Neural cell (in vitro differentiated cells): ENCODE measurements around the gene TFDP2. TPM values are rescaled to one million over a fixed set of nuclear protein-coding genes. Genes with fewer than 3 reads are reported as not detected.

ENCODE experiments used
- H2AFZ ChIP-seq: fragments of 200-600, 300-800 bp; sonication (generic), shearing (Covaris generic); 2 replicates; pipeline ENCODE4 v1.6.0; 2014; ENCODE audit warnings: low read depth, mild to moderate bottlenecking, antibody characterized with exemption, low read length, moderate library complexity
- H3F3A ChIP-seq: fragments of 200-600 bp; shearing (Covaris generic); 2 replicates; pipeline ENCODE4 v1.6.1; 2016; ENCODE audit warnings: mild to moderate bottlenecking, moderate library complexity, mixed read lengths, antibody characterized with exemption, low read length; ENCODE audit not compliant: insufficient read depth, poor library complexity, severe bottlenecking
- H3K27ac ChIP-seq: fragments of 200-600, 300-800 bp; sonication (generic), shearing (Covaris generic); 2 replicates; pipeline ENCODE4 v1.5.1; 2014; ENCODE audit warnings: mild to moderate bottlenecking, low read length, moderate library complexity
- H3K27me3 ChIP-seq: fragments of 300-800, 200-600 bp; sonication (generic), shearing (Covaris generic); 2 replicates; pipeline ENCODE4 v1.6.0; 2014; ENCODE audit warnings: mild to moderate bottlenecking, low read depth, low read length, moderate library complexity; ENCODE audit not compliant: insufficient read depth
- H3K36me3 ChIP-seq: fragments of 300-800, 200-600 bp; sonication (generic), shearing (Covaris generic); 2 replicates; pipeline ENCODE4 v1.5.1; 2014; ENCODE audit warnings: mild to moderate bottlenecking, antibody characterized with exemption, low read length, moderate library complexity; ENCODE audit not compliant: insufficient read depth
- H3K4me2 ChIP-seq: fragments of 300-800, 200-600 bp; sonication (generic), shearing (Covaris generic); 2 replicates; pipeline ENCODE4 v1.6.0; 2014; ENCODE audit warnings: mild to moderate bottlenecking, low read length
- H3K4me3 ChIP-seq: fragments of 300-800, 200-600 bp; sonication (generic), shearing (Covaris generic); 2 replicates; pipeline ENCODE4 v1.5.1; 2014; ENCODE audit warnings: mild to moderate bottlenecking, low read length, moderate library complexity
- H3K79me2 ChIP-seq: fragments of 200-600 bp; shearing (Covaris generic); replicated peaks from 2 replicates; pipeline ENCODE4 v1.6.0; 2014; ENCODE audit warnings: mild to moderate bottlenecking, low read length, moderate library complexity; ENCODE audit not compliant: insufficient read depth
- H3K9ac ChIP-seq: fragments of 300-800, 200-600 bp; sonication (generic), shearing (Covaris generic); 2 replicates; pipeline ENCODE4 v1.6.1; 2016; ENCODE audit warnings: mild to moderate bottlenecking, low read length, mixed read lengths
- H3K9me2 ChIP-seq: fragments of 200-600 bp; shearing (Covaris generic); 2 replicates; pipeline ENCODE4 v1.6.1; 2016; ENCODE audit warnings: mild to moderate bottlenecking, low read length, mixed read lengths; ENCODE audit not compliant: insufficient read depth
- H3K9me3 ChIP-seq: fragments of 200-600, 300-800 bp; sonication (generic), shearing (Covaris generic); 2 replicates; pipeline ENCODE4 v1.6.1; 2016; ENCODE audit warnings: mild to moderate bottlenecking, mixed run types, low read length, moderate library complexity, mixed read lengths
- H4K20me1 ChIP-seq: fragments of 200-600 bp; shearing (Covaris generic); 2 replicates; pipeline ENCODE4 v1.6.1; 2016; ENCODE audit warnings: mild to moderate bottlenecking, mixed run types; ENCODE audit not compliant: insufficient read depth
- EP300 ChIP-seq: fragments of 450-650 bp; conservative IDR thresholded peaks from 2 replicates; pipeline ENCODE4 v1.6.1; 2014; ENCODE audit warnings: antibody characterized with exemption, mild to moderate bottlenecking, moderate library complexity; ENCODE audit not compliant: poor library complexity, severe bottlenecking
- EZH2 ChIP-seq: fragments of 200-600, 300-800 bp; shearing (Covaris generic), sonication (generic); IDR thresholded peaks from 2 replicates; pipeline ENCODE4 v1.6.1; 2014; ENCODE audit warnings: antibody characterized with exemption, low read length, borderline replicate concordance, mild to moderate bottlenecking; ENCODE audit not compliant: insufficient read depth, poor library complexity, severe bottlenecking
- MXI1 ChIP-seq: fragments of 450-650 bp; conservative IDR thresholded peaks from 2 replicates; pipeline ENCODE4 v1.6.1; 2014; ENCODE audit warnings: antibody characterized with exemption, mild to moderate bottlenecking; ENCODE audit not compliant: poor library complexity, severe bottlenecking
- POLR2AphosphoS5 ChIP-seq: IDR thresholded peaks from 2 replicates; pipeline ENCODE4 v1.6.1; 2012
- RAD21 ChIP-seq: fragments of 450-650 bp; conservative IDR thresholded peaks from 2 replicates; pipeline ENCODE4 v1.6.1; 2014; ENCODE audit warnings: antibody characterized with exemption, mild to moderate bottlenecking, moderate library complexity
- SMC3 ChIP-seq: fragments of 450-650 bp; conservative IDR thresholded peaks from 2 replicates; pipeline ENCODE4 v1.6.1; 2014; ENCODE audit warnings: antibody characterized with exemption, mild to moderate bottlenecking, moderate library complexity; ENCODE audit not compliant: poor library complexity
- TAF1 ChIP-seq: IDR thresholded peaks from 2 replicates; pipeline ENCODE4 v1.6.1; 2012; ENCODE audit warnings: low read depth
- polyA plus RNA-seq: library from polyadenylated mRNA; depleted of rRNA; stranded (reverse); fragments of >200 nt; gene quantifications from 2 replicates; pipeline ENCODE4 v1.2.3, GENCODE V29; 2014
- TF ChIP-seq, protein P1 (sequence below): fragments of 450-650 bp; IDR thresholded peaks from 2 replicates; pipeline ENCODE4 v1.5.1; 2014; ENCODE audit warnings: antibody characterized with exemption, mild to moderate bottlenecking, moderate library complexity; ENCODE audit not compliant: poor library complexity, severe bottlenecking
- TF ChIP-seq, protein P2 (sequence below): IDR thresholded peaks from 2 replicates; pipeline ENCODE4 v1.6.1; 2012; ENCODE audit warnings: borderline replicate concordance

TFDP2 gene
- polyA plus RNA-seq, 1 donor from 2014 or later = 17.0 TPM

DNA sequence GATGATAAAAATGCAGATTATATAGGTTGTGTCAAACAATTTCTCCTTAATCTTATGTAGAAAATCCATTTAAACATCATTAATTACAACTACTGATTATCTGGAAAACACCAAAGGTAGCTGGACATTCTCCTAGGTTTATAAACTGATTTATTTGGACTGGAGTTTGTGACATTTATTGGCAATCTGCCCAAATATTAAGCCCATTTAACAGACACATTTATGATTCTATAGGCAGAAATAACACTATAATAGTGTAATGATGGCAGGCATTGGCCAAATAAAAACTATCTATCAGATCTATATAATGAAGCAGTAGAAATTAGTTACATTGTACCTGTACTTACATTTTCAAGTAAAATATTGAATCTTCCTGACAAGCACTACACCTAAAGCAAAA, 117.8 kb downstream of the TFDP2 start:
- Histone ChIP-seq H4K20me1 (no peaks in the 10 kb centered on the region), H3K36me3 (no peaks in the 10 kb centered on the region), H3K4me2 (no peak overlapping the region), H3K27ac (no peak overlapping the region), H3K4me3 (no peak overlapping the region), H3K9ac (no peak overlapping the region), H3K27me3 (no peaks in the 10 kb centered on the region), H3K9me2 (no peaks in the 10 kb centered on the region), H3F3A (no peaks in the 10 kb centered on the region), H3K9me3 (no peaks in the 10 kb centered on the region), H2AFZ (no peak overlapping the region), H3K79me2 (peaks cover 12% of the 10 kb centered on the region)
- TF ChIP-seq, protein P1, sequence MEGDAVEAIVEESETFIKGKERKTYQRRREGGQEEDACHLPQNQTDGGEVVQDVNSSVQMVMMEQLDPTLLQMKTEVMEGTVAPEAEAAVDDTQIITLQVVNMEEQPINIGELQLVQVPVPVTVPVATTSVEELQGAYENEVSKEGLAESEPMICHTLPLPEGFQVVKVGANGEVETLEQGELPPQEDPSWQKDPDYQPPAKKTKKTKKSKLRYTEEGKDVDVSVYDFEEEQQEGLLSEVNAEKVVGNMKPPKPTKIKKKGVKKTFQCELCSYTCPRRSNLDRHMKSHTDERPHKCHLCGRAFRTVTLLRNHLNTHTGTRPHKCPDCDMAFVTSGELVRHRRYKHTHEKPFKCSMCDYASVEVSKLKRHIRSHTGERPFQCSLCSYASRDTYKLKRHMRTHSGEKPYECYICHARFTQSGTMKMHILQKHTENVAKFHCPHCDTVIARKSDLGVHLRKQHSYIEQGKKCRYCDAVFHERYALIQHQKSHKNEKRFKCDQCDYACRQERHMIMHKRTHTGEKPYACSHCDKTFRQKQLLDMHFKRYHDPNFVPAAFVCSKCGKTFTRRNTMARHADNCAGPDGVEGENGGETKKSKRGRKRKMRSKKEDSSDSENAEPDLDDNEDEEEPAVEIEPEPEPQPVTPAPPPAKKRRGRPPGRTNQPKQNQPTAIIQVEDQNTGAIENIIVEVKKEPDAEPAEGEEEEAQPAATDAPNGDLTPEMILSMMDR = no peak
- TF ChIP-seq, protein P2, sequence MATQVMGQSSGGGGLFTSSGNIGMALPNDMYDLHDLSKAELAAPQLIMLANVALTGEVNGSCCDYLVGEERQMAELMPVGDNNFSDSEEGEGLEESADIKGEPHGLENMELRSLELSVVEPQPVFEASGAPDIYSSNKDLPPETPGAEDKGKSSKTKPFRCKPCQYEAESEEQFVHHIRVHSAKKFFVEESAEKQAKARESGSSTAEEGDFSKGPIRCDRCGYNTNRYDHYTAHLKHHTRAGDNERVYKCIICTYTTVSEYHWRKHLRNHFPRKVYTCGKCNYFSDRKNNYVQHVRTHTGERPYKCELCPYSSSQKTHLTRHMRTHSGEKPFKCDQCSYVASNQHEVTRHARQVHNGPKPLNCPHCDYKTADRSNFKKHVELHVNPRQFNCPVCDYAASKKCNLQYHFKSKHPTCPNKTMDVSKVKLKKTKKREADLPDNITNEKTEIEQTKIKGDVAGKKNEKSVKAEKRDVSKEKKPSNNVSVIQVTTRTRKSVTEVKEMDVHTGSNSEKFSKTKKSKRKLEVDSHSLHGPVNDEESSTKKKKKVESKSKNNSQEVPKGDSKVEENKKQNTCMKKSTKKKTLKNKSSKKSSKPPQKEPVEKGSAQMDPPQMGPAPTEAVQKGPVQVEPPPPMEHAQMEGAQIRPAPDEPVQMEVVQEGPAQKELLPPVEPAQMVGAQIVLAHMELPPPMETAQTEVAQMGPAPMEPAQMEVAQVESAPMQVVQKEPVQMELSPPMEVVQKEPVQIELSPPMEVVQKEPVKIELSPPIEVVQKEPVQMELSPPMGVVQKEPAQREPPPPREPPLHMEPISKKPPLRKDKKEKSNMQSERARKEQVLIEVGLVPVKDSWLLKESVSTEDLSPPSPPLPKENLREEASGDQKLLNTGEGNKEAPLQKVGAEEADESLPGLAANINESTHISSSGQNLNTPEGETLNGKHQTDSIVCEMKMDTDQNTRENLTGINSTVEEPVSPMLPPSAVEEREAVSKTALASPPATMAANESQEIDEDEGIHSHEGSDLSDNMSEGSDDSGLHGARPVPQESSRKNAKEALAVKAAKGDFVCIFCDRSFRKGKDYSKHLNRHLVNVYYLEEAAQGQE = no peak
- TF ChIP-seq SMC3 (no peak), EP300 (no peak), TAF1 (no peak), RAD21 (no peak), MXI1 (no peak)

DNA sequence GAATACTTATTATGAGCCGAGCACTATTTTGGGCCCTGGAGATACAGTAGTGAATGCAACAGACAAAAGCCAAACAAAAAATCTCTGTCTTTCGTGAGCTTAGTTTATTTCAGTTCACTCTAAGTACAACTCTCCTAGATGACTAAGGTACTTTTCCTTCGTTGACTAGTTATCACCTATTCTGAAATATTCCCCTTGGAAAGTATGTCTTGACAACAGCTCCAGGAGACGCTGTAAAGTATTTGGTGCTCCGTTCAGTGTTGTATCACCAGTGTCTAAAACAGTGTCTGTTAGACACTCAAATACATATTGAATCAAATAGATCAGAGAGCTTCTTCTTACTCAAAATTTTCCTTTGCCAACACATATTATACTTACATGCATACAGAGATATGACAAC, 119.6 kb downstream of the TFDP2 start:
- no peaks in the 10 kb centered on the region for H3K9me2 ChIP-seq
- no peaks in the 10 kb centered on the region for H3K9me3 ChIP-seq
- no peak overlapping the region for H3K9ac ChIP-seq
- H3K36me3 ChIP-seq = no peaks in the 10 kb centered on the region
- no peak overlapping the region for H3K27ac ChIP-seq
- H3K4me3 ChIP-seq = no peak overlapping the region
- H3K27me3 ChIP-seq = no peaks in the 10 kb centered on the region
- no peak overlapping the region for H3K4me2 ChIP-seq
- TF ChIP-seq TAF1 (no peak), EZH2 (no peak), POLR2AphosphoS5 (no peak), RAD21 (no peak), MXI1 (no peak), SMC3 (no peak), EP300 (no peak)
- TF ChIP-seq, protein P1 = no peak
- TF ChIP-seq, protein P2 = no peak
- no peak overlapping the region for H2AFZ ChIP-seq
- peaks cover 28% of the 10 kb centered on the region for H3K79me2 ChIP-seq
- no peaks in the 10 kb centered on the region for H4K20me1 ChIP-seq
- H3F3A ChIP-seq = no peaks in the 10 kb centered on the region
